HG03442 (cell line): ENCODE results near the gene SPATA21.
"Not testable (repeated sequence)": the region's sequence is repeated elsewhere in the genome, so short reads cannot be mapped to it uniquely, and the experiment has no call there.

Experiments
- ATAC-seq: cut with Tn5 transposase; IDR thresholded peaks from one replicate; pipeline ENCODE4 v1.9.1; 2021; ENCODE audit warnings: mild to moderate bottlenecking, moderate library complexity; ENCODE audit not compliant: unreplicated experiment

Gene SPATA21, protein sequence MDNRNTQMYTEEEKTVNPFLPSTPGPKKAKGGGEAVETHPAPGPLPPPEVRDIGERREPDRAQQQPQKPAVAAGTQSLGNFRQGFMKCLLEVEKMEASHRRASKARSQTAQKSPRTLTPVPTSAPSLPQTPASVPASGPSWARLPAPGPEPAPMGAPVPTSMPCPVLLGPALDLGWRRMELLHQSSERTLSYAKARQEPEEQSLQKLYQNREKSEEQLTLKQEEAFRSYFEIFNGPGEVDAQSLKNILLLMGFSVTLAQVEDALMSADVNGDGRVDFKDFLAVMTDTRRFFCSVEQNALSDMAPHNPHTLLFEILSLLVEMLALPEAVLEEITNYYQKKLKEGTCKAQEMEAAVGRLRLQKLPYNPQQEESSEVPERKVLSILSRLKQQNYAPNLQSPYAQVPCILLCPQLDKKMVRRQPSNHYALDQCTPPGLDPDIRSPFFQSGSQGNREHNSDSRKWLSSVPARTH

DNA sequence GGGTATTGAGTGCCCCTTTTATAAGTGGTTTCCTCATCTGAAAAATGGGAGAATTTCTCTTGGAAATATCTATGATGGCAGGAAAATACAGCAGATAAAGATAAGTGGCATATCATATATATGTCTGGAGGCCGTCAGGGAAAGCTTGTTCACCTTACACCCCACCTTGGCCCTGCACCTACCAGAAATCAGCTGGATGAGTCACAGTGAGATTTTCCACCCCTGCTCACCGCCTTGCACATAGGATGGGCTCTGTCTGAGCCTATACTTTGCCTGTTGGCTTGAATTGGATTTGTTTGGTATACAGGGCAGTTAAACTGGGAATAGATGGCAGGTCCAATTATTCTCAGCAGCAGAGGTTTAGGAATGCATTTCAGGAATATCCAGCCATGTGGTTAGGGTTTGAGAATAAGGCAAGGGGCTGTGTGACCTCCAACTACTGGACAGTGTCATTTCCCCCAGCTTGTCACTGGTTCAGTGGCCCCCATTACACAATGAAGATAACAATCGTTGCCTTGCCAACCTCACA is at the start of gene SPATA21:
Gene SPATA21, minus strand, starts transcription at position 479 of the 529 bp plus-strand sequence. CDS start 6,053 bp downstream, outside the sequence.
- ATAC-seq: no peak

DNA sequence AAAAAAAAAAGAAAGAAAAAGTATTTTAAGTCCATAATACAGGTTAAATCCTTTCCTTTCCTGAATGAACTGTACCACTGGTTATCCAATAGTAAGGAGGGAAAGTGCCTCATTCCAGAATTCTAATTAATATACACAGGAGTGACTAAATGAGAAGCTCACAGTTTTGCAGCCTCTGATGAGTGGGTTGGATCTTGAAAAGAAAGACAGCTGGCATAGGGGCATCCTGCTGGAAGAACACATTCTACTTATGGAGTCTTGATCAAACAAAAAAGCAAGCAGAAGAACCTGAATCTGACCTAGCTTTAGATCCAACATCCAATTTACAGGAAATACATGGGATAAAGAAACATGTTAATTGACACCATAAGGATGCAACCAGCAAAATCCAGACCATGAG is 49.8 kb upstream of the SPATA21 start:
- ATAC-seq: not testable (repeated sequence)

DNA sequence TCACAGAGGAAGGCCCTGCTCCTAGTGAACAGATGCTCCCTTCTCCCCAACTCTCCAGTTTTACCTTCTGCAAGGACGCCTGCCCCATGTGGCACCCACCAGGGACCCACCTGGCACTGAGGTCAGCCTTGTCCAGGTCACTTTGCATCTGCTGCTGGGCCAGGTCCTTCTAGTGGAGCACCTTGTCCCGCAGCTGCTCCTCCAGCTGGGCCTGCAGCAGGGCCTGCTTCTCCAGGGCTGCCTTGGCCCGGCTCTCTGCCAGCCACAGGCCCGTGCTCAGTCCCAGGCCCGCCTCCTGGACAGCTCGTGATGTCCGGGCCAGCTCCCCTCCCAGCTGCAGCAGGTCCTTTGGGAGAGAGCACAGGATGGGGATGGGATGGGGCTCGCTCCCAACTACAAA is 49.1 kb upstream of the SPATA21 start:
- ATAC-seq: not testable (repeated sequence)

DNA sequence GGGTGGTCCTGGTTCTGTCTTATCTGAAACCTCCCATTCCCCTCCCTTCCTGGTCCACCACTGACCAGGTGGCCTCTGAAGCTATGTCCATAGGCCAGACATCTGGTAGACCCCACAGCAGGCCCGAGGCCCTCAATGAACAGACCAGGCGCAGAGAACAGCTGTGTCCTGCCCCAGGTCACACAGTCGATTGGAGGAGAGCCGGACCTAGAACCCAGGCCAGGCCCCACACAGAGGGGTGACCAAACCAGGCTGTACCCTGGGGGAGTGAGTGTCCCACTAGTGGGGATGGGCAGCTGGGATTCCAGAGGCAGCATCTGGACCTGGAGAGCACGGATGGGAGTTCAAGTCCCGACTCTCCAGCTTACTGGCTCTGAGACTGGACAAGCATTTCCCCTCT is 47.7 kb upstream of the SPATA21 start:
- no peak for ATAC-seq

DNA sequence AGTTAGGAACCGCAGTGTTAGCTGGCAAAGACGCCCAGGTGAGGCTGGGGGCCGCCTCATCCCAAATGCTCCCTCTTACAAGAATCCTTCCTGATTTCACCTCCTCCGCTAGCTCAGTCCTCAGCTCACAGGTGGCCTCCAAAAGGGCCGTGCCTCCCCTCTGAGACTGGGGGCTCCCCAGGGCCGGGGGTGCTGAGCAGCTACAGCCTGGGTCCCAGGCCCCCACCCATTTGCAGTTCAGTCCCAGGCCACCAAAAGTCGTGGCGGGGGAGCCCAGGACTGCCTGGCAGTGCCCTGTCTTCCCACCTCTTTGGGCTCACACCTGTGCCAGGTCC is 47.2 kb upstream of the SPATA21 start:
- ATAC-seq: no peak

DNA sequence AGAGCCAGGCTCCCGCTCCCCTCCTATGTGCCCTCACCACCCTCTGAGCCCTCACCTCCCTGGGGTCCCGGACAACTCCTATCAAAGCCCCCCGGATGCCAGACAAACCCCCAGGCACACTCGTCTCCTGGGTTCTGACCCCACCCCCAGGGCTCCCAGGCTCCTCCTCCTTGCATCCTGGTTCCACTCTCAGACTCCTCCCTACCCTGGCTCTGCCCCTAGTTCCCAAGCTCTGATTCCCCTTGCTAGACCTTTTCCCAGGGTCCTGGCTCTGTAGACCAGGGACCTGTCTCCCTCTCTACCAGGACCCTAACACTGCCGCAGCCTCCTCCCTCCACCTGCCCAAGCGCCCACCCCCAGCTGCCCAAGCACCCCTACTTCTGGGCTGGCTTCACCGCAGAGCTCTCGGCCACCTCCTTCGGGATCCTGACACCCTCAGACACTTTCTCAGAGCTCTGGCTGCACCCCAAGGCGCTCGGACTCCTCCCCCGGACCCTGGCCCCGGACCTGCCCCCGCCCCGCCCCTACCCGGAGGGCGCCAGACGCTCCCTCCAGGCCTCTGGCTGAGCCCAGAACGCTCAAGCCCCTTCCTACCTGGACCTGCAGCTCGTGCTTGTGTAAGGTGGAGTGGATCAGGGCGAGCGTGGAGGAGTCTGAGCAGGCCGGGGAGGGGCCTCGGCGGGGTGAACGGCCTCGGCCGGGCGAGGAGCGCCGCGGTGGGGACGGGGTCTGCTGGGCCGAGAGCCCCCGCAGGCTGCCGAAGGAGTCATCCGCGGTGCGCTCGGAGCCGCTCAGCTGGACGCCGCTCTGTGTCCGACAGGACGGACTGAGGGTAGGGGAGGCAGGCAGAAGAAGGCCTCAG is 46.6 kb upstream of the SPATA21 start:
- not testable (repeated sequence) for ATAC-seq

DNA sequence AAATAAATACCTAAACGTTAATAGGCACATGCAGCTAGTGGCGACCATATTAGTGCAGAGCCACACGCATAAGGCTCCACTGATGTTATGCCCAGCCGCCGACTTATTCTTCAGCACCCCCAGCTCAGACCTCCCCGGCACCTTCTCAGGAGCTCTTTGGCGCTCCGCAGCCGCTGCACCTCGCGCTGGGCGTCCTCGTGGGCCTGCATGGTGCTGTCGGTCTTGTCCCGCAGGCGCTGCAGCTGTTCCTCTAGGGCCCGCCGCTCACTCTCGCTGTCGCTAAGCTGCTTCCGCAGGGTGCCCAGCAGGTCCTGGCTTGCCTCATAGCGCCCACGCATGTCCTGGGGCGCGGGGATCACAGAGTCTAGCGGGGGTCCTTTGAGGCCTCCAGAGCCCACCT is 45.9 kb upstream of the SPATA21 start:
- not testable (repeated sequence) for ATAC-seq

DNA sequence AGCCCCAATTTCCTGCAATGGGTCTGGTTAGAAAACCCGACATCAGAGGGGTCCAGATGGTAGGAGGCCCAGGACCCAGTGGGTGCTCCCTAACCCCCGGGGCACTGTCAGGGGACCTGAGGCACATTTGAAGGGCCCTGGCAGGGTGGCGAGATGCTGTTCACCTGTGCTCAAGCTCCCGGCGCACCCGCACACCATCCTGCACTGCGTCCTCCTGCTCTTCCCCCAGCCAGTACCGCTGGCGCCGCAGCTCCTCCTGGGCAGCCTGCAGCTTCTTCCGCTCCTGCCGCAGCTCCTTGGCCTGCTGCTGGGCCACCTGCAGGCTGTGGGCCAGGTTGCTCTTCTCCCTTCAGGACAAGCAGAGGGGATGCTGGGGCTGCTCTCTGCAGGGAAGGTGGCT is 40.9 kb upstream of the SPATA21 start:
- ATAC-seq: no peak

DNA sequence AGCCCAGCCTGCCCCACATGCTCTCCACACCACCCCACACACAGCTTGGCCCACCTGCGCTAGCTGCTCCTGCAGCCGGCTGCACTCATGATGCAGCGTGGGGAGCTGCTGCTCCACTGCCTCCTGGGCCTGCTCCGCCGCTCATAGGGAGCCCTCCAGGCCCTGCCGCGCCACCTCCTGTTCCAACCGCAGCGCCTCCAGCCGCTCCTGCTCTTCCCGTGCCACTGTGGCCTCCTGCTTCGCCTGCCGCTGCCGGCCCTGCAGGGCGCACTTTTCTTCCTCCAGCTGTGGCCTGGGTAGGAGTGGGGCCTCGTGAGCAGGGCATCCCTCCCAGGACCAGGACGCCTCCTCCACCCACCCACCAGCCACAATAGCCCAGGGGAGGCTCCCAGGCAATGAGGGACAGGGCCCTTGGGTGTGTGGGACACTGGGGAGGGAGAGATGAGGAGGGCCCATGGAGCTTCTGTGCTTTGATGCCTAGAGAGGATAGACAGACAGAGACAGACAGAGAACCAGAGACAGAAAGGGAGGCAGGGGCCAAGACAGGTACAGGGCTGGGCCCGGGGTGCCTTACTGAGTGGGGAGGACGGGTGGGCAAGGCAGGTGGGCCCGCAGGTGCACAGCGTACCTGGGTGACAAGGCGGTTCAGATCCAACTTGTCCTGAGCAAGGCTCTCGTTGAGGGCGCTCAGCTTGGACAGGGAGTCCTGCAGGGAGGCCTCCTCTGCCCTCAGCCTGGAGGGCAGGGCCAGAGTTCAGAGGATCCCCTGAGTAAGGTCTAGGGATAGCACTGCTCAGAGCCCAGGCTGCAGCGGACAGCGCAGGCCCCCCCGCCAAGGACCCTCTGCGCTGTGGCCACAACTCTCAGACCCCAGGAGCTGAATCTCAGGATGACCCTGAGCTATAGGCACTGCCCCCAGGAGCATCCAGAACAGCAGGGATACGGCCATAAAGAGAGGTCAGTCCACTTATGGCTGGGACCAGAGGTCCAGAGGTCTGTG is 38.8 kb upstream of the SPATA21 start:
- not testable (repeated sequence) for ATAC-seq

DNA sequence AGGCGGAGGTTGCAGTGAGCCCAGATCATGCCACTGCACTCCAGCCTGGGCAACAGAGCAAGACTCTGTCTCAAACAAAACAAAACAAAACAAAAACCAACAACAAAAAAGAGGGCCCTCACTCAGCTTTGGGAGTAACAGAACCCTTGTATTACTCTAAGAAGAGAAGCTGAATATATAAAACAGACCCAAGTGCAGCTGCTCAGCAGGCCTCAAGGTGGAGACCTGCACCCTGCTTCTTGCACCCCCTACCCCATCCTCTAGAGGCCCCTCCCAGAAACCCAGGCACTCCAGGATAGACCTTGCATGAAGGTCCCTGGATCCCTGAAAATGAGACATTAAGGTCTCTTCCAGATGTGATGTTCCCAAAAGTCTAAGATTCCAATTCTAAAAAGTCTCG is 37.7 kb upstream of the SPATA21 start:
- ATAC-seq: not testable (repeated sequence)

DNA sequence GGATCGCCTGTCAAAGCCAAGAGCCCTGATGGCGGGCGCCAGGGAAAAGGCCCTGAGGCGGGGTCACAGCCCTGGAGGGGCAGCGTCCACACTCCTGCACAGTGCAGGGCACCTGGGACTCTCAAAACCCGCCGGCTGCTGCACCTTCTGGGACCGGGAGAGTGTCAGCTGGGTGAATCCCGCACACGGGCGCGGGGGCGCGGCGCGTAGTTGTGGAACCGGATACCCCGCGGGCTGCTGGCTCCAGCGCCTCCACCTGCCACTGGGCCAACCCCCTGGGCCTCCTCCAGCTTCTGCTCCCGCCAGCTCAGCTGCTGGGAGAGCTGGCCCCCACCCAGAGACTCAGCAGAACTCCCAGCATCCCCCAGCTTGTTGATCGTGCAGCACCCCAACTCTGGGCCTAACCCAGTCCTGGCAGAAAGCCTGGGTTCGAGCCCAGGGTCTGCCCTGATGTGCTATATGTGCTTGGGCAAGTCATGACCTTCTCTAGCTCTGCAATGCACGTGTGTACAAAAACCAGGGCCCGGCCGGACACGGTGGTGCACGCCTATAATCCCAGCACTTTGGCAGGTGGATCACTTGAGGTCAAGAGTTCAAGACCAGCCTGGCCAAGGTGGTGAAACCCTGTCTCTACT is 37.1 kb upstream of the SPATA21 start:
- no peak for ATAC-seq

DNA sequence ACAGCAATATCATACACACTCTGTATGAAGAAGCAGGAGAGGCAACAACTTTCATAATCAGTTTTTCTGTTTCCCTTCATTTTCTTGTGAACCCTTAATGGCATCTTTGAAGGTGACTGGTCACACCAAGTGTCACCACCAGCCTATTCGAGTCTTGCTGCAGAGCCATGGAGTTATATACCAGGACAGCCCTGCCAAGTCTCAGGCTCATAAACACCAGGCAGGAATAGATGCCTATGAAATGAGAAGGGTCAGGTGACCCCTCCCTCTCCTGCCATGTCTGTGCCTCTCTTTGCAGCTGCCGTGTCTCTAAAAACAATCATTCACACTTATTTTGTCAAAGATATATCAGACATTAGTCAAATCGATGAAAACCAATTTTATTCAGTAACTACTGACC is 31.3 kb upstream of the SPATA21 start:
- ATAC-seq: no peak

DNA sequence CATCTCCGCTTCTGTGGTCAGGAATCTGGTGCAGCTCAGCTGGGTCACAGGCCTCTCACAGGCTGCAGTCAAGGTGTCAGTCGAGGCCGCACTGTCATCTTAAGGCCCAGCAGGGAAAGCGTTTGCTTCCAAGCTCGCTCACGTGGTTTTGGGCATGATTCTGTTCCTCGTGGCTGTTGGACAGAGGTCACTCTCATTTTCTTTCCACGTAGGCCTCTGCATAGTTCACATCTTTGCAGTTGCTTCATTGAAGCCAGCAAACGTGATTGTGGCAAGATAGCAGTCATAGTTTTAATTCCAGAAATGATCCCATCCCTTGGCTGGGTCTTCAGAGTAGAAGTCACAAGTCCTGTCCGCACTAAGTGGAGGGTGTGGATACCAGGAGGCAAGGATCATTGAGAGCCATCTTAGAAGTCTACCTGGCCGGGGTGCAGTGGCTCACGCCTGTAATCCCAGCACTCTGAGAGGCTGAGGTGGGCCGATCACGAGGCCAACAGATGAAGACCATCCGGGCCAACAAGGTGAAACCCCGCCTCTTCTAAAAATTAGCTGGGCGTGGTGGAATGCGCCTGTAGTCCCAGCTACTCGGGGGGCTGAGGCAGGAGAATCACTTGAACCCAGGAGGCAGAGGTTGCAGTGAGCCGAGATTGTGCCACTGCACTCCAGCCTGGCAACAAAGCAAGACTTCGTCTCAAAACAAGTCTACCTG is 27.8 kb upstream of the SPATA21 start:
- ATAC-seq: no peak

DNA sequence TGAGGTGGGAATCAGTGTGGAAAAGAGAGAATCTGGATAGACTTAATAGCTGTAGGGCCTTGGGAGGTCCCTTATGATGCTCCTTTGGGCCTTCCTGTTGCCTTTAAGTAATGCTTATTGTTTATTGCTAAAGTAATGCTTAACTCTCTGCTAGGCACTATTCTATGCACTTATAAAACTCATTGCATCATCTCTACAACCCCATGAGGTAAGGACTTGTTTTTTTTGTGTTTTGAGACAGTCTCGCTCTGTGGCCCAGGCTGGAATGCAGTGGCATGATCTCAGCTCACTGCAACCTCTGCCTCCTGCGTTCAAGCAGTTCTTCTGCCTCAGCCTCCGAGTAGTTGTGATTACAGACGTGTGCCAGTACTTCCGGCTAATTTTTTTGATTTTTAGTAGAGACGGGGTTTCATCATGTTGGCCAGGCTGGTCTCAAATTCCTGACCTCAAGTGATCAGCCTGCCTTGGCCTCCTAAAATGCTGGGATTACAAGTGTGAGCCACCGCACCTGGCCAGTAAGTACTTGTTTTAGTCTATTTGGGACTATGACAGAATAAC is 25.6 kb upstream of the SPATA21 start:
- ATAC-seq: no peak

DNA sequence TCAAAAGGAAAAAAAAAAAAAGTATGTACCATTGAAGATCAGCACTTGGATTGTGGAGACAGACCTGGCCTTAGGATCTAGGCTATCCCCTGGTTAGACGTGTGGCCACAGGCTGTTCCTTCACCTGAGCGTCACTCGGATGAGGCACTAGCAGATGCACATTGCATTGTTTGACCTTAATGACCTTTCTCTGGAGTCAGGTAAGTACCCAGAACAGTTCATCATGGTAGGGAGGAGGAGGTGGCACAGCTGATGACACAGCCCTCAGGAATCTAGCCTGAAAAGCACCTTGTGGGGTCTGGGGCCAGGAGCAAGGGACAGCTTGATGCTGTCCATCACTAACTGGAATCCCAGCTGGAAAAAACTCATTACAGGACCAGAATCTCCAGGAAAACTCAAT is 24.5 kb upstream of the SPATA21 start:
- ATAC-seq: no peak

DNA sequence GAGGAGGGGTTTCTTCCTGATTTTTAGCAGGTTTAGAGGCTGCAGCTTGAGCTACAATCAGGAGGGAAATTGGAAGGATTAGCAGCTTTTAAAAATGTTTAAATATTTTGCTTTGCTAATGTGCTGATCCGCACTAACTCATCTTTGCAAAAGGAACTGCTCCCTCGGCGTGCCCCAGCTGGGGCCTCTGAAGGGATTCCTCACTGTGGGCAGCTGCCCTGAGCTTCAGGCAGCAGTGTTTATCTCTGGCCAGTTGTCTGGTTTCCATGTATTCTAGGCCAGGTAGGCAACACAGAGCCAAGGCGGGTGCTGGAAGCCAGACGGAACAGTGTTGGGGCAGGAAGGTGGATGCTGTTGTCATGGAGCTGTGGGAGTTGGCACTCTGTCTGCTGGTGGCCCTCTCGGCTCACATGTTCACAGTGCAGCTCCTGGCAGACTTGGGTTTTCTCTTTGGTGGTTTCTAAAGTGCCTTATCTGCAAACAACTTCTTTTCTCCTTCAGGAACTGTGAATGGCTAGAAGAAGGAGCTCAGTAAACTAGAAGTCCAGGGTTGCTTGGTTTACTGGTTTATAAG is 22.2 kb upstream of the SPATA21 start:
- ATAC-seq: no peak

DNA sequence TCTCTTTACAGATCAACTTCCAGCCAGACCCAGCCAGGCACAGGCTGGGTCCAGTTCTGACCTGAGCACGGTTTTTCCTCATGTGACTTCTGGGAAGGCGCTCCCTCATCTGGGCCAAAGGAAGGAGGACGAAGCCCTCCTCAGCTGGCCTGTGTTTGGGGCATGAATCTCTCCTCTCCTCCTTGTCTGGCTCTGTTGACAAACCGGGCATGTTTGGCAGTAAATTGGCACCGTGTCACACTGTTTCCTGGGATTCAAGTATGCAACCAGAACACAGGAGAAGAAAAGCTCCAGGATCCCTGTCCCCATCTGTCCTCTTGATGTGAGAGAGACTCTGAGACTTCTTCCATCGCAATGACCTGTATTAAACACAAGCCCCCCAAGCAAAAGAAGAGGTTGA is 21.6 kb upstream of the SPATA21 start:
- no peak for ATAC-seq

DNA sequence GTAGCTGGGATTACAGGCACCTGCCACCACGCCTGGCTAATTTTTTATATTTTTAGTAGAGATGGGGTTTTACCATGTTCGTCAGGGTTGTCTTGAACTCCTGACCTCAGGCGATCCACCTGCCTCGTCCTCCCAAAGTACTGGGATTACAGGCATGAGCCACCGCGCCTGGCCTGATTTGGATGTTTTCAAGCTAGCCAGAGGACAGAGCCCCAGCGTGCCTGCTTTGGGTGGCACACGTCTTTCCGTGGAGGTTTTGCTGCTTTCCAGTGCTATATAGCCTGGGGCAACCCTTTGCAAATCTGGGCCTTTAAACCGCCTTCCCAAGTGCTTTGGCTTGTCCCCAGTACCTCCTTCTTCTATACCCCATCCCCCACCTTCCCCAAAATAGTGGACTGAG is 18.9 kb upstream of the SPATA21 start:
- not testable (repeated sequence) for ATAC-seq

DNA sequence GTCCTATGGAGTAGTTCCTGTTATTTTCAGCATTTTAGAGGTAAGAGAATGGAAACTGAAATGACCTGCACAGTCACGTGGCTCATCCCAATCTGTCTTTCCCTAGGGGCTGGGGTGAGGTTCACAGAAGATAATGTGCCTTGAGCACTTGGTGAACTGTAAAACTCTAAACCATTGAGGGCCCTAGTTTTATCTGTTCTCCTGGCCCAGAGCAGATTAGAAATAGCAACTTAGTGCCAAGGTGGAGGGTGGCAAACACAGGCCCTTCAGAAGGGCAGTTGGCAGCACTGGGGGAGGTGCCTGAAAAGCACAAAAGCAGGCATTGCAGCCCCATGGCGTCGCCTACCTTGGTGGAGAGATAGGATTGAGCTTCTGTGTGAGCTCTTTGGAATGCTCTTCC is 17.7 kb upstream of the SPATA21 start:
- ATAC-seq: not testable (repeated sequence)
